Measurements from ENCODE around the gene SLC7A8.

DNA sequence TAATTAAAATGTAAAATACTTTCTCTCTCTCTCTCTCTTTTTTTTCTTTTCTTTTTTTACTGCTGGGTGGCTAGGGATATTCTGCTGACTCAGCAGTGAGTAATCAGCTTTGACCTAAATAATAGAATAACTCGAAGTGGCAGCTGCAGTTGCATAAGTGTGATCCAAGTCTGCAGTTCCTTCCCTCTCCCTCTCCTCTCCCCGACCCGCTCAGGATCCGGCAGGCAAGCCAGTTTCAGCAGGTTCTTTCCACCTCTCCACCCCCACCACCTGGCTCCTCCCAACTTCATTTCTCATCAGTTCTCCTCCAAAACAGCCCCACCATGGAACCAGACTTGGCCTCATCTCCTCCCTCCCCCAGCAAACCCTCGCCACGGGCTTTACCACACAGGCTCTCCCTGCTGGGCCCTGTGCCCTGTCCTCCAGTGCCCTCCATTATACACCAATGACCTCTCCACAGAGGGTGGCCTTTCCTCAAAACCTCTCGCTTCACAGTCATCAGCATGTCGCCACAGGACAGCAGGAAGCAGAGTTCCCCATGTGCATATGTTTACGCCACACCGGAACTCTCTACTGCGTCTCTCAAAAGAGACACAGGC lies 22.4 kb downstream of the SLC7A8 start:
- TF ChIP-seq, protein P1, sequence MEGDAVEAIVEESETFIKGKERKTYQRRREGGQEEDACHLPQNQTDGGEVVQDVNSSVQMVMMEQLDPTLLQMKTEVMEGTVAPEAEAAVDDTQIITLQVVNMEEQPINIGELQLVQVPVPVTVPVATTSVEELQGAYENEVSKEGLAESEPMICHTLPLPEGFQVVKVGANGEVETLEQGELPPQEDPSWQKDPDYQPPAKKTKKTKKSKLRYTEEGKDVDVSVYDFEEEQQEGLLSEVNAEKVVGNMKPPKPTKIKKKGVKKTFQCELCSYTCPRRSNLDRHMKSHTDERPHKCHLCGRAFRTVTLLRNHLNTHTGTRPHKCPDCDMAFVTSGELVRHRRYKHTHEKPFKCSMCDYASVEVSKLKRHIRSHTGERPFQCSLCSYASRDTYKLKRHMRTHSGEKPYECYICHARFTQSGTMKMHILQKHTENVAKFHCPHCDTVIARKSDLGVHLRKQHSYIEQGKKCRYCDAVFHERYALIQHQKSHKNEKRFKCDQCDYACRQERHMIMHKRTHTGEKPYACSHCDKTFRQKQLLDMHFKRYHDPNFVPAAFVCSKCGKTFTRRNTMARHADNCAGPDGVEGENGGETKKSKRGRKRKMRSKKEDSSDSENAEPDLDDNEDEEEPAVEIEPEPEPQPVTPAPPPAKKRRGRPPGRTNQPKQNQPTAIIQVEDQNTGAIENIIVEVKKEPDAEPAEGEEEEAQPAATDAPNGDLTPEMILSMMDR (conservative IDR thresholded peaks at IDR 0.05 in 1 of 2, IDR thresholded peaks at IDR 0.05 in 1 of 2; ENCODE audit: low read depth in 1 of 2, low read length in 2 of 2), result no peak
- TF ChIP-seq EZH2 (IDR thresholded peaks at IDR 0.05; ENCODE audit: low read length, missing control alignments), result no peak
